Smooth muscle cell (in vitro differentiated cells): ENCODE data around the gene SLC41A3. TPM values are rescaled to one million over a fixed set of nuclear protein-coding genes. Genes with fewer than 3 reads are reported as not detected.

ENCODE experiments used
- DNase-seq: peaks from one replicate; lab custom pipeline; 2025; ENCODE audit not compliant: unreplicated experiment; lab: John Stamatoyannopoulos, UW
- H2AFZ ChIP-seq: fragments of 200-600 bp; sonication (generic); 2 replicates; pipeline ENCODE4 v1.6.0; 2016; ENCODE audit warnings: antibody characterized with exemption, low read depth, mild to moderate bottlenecking
- H3F3A ChIP-seq: fragments of 200-600 bp; sonication (generic); 2 replicates; pipeline ENCODE4 v1.6.0; 2017; ENCODE audit warnings: antibody characterized with exemption, low read depth
- H3K27ac ChIP-seq: fragments of 200-600 bp; sonication (generic); 2 replicates; pipeline ENCODE4 v1.5.1; 2016; ENCODE audit warnings: low read depth, mild to moderate bottlenecking
- H3K27me3 ChIP-seq: fragments of 200-600 bp; sonication (generic); 2 replicates; pipeline ENCODE4 v1.6.1; 2016; ENCODE audit warnings: low read depth, mild to moderate bottlenecking
- H3K36me3 ChIP-seq: fragments of 200-600 bp; sonication (generic); 2 replicates; pipeline ENCODE4 v1.5.1; 2016; ENCODE audit warnings: low read depth
- H3K4me1 ChIP-seq: fragments of 200-600 bp; sonication (generic); 2 replicates; pipeline ENCODE4 v1.5.1; 2016; ENCODE audit warnings: low read depth
- H3K4me2 ChIP-seq: fragments of 200-600 bp; sonication (generic); 2 replicates; pipeline ENCODE4 v1.6.0; 2016; ENCODE audit warnings: mild to moderate bottlenecking
- H3K4me3 ChIP-seq: fragments of 200-600 bp; sonication (generic); 2 replicates; pipeline ENCODE4 v1.5.1; 2016; ENCODE audit warnings: mild to moderate bottlenecking
- H3K79me2 ChIP-seq: fragments of 200-600 bp; sonication (generic); 2 replicates; pipeline ENCODE4 v1.6.0; 2016; ENCODE audit warnings: low read depth, mild to moderate bottlenecking
- H3K9ac ChIP-seq: fragments of 200-600 bp; sonication (generic); 2 replicates; pipeline ENCODE4 v1.6.0; 2016; ENCODE audit warnings: low read depth
- H3K9me3 ChIP-seq: fragments of 200-600 bp; sonication (generic); replicated peaks from 2 replicates; pipeline ENCODE4 v1.5.1; 2016; ENCODE audit warnings: low read depth
- H4K20me1 ChIP-seq: fragments of 200-600 bp; sonication (generic); 2 replicates; pipeline ENCODE4 v1.6.0; 2016; ENCODE audit warnings: low read depth
- CTCF ChIP-seq: fragments of 200-600 bp; sonication (generic); IDR thresholded peaks from 2 replicates; pipeline ENCODE4 v1.5.1; 2017; ENCODE audit warnings: borderline replicate concordance, mild to moderate bottlenecking, antibody characterized with exemption; ENCODE audit not compliant: insufficient read depth, poor library complexity, severe bottlenecking
- WGBS: methylation state at CpG from one replicate; pipeline ENCODE4 v1.1.7; 2016; ENCODE audit warnings: low lambda C conversion rate; 5-methylcytosine and 5-hydroxymethylcytosine counted together
- polyA plus RNA-seq: library from polyadenylated mRNA; unstranded; fragments of >200 nt; fragmentation: Nextera tagmentation; extraction: Ambion mirVana; gene quantifications from 2 replicates; pipeline ENCODE4 v1.2.1, GENCODE V29; 2016
- total RNA-seq: library from RNA; depleted of rRNA; stranded (reverse); fragments of >200 nt; gene quantifications from 2 replicates; pipeline ENCODE4 v1.2.3, GENCODE V29; 2014

Gene SLC41A3
- total and polyA plus RNA-seq, 2 experiments from 2014 or later: 20.7 to 23.9 TPM

- 93% methylated on average over 18 of the region's 18 CpGs for WGBS
- Histone ChIP-seq H3K27me3 (no peaks in the 10 kb centered on the region), H3K9me3 (no peaks in the 10 kb centered on the region), H3K79me2 (no peaks in the 10 kb centered on the region), H3K4me3 (no peak overlapping the region), H4K20me1 (no peaks in the 10 kb centered on the region), H2AFZ (no peak overlapping the region), H3K27ac (no peak overlapping the region), H3K4me1 (no peaks in the 10 kb centered on the region), H3K4me2 (no peak overlapping the region), H3K36me3 (no peaks in the 10 kb centered on the region), H3K9ac (no peak overlapping the region), H3F3A (no peaks in the 10 kb centered on the region)
- DNase-seq: no peak
- no peak for TF ChIP-seq CTCF
These were observed 27.9 kb upstream of the SLC41A3 start for GRCh38 chr3:126111566-126112475.

GRCh38 chr3:126111126-126111551 lies 27.2 kb upstream of the SLC41A3 start:
- no peaks in the 10 kb centered on the region for H3K4me1 ChIP-seq
- H3F3A ChIP-seq: no peaks in the 10 kb centered on the region
- DNase-seq: no peak
- WGBS: 87% methylated on average over 10 of the region's 10 CpGs
- no peak overlapping the region for H3K27ac ChIP-seq
- no peak overlapping the region for H3K9ac ChIP-seq
- H3K9me3 ChIP-seq: no peaks in the 10 kb centered on the region
- H3K4me3 ChIP-seq: no peak overlapping the region
- H4K20me1 ChIP-seq: no peaks in the 10 kb centered on the region
- H3K4me2 ChIP-seq: no peak overlapping the region
- no peak for TF ChIP-seq CTCF
- H3K36me3 ChIP-seq: no peaks in the 10 kb centered on the region
- H3K27me3 ChIP-seq: no peaks in the 10 kb centered on the region
- H3K79me2 ChIP-seq: no peaks in the 10 kb centered on the region
- H2AFZ ChIP-seq: no peak overlapping the region

GRCh38 chr3:126110431-126111125 lies 26.7 kb upstream of the SLC41A3 start:
- H2AFZ ChIP-seq: no peak overlapping the region
- H3K4me1 ChIP-seq: no peaks in the 10 kb centered on the region
- 93% methylated on average over 12 of the region's 12 CpGs for WGBS
- no peak overlapping the region for H3K9ac ChIP-seq
- TF ChIP-seq CTCF: no peak
- no peaks in the 10 kb centered on the region for H3K79me2 ChIP-seq
- H3K27me3 ChIP-seq: no peaks in the 10 kb centered on the region
- H4K20me1 ChIP-seq: no peaks in the 10 kb centered on the region
- no peaks in the 10 kb centered on the region for H3K36me3 ChIP-seq
- no peaks in the 10 kb centered on the region for H3F3A ChIP-seq
- DNase-seq: no peak
- no peak overlapping the region for H3K27ac ChIP-seq
- no peak overlapping the region for H3K4me2 ChIP-seq
- H3K4me3 ChIP-seq: no peak overlapping the region
- no peaks in the 10 kb centered on the region for H3K9me3 ChIP-seq
